ENCODE results near the gene NSD2. TPM values are rescaled to one million over a fixed set of nuclear protein-coding genes. Genes with fewer than 3 reads are reported as not detected.
A peak's percentile ranks its signal among the peaks of the same experiment; 100 is the strongest.

The NSD2 gene
- total RNA-seq, 2 donors from 2014 or later, result 153 to 208 TPM

DNA sequence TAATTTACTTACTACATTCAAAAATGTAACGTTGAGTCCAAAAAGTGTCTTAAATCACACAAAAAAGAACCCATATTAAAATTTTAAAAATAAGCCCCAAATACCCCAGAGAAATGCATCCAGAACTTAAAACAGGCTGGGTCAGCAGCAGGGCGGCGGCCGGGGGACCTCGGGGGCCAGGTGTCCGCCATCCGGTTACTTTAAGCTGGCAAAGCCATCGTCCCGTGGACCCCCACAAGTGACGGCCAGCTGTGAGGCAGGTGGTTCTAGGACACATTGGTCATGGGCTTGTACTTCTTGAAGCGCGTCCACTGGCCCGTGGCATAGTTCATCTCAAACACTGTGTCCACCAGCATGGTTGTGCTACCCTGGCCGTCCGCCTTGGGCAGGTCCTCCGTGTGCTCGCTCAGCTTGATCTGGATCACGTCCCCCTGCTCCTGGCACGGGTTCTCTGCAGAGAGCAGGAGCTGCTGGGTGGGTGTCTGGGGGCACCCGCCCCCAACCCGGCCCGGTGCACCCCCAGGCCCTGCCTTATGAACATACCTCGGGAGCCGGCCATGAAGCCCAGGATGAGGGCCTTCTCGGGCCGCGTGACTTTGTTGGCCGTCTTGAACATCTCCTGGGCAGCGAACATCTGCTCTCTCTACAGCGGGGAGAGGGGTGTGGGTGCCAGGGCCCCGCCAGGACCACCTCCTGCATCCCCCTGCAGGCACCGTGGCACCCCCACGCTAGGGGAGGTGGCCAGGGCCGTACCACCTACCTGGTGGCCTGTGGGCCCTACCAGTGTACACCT, 112.1 kb downstream of the NSD2 start:
- Histone ChIP-seq H3K27me3 (ENCODE audit: control insufficient read depth, insufficient read depth, low read length, poor library complexity, severe bottlenecking) (no peaks in the 10 kb centered on the region), H3K4me1 (ENCODE audit: control insufficient read depth, insufficient read depth, low read length) (no peaks in the 10 kb centered on the region), H3K27ac (ENCODE audit: low read depth, low read length) (no peak overlapping the region), H3K9me3 (ENCODE audit: control insufficient read depth, low read length) (no peaks in the 10 kb centered on the region), H3K4me3 (ENCODE audit: low read length) (no peak overlapping the region), H3K9ac (ENCODE audit: extremely low read depth, low read length, poor library complexity, severe bottlenecking) (no peak overlapping the region), H3K36me3 (ENCODE audit: control insufficient read depth, insufficient read depth, low read length) (peaks cover 56% of the 10 kb centered on the region)
- H3K4me1 Mint-ChIP-seq, result no peaks in the 10 kb centered on the region
- H3K36me3 Mint-ChIP-seq (ENCODE audit: low read depth), result peaks cover 44% of the 10 kb centered on the region
- no peak for DNase-seq
- WGBS, 2 experiments (ENCODE audit: insufficient coverage in 1 of 2, insufficient read length in 1 of 2), result 95 to 99% methylated on average over 29 to 34 of the region's 34 CpGs
- H3K4me3 Mint-ChIP-seq, result no peak overlapping the region
- H3K27me3 Mint-ChIP-seq (ENCODE audit: insufficient read depth), result no peaks in the 10 kb centered on the region
- H3K9me3 Mint-ChIP-seq, result no peaks in the 10 kb centered on the region
- TF ChIP-seq, protein P1, sequence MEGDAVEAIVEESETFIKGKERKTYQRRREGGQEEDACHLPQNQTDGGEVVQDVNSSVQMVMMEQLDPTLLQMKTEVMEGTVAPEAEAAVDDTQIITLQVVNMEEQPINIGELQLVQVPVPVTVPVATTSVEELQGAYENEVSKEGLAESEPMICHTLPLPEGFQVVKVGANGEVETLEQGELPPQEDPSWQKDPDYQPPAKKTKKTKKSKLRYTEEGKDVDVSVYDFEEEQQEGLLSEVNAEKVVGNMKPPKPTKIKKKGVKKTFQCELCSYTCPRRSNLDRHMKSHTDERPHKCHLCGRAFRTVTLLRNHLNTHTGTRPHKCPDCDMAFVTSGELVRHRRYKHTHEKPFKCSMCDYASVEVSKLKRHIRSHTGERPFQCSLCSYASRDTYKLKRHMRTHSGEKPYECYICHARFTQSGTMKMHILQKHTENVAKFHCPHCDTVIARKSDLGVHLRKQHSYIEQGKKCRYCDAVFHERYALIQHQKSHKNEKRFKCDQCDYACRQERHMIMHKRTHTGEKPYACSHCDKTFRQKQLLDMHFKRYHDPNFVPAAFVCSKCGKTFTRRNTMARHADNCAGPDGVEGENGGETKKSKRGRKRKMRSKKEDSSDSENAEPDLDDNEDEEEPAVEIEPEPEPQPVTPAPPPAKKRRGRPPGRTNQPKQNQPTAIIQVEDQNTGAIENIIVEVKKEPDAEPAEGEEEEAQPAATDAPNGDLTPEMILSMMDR (conservative IDR thresholded peaks at IDR 0.05), result no peak
- no peak overlapping the region for H3K27ac Mint-ChIP-seq

DNA sequence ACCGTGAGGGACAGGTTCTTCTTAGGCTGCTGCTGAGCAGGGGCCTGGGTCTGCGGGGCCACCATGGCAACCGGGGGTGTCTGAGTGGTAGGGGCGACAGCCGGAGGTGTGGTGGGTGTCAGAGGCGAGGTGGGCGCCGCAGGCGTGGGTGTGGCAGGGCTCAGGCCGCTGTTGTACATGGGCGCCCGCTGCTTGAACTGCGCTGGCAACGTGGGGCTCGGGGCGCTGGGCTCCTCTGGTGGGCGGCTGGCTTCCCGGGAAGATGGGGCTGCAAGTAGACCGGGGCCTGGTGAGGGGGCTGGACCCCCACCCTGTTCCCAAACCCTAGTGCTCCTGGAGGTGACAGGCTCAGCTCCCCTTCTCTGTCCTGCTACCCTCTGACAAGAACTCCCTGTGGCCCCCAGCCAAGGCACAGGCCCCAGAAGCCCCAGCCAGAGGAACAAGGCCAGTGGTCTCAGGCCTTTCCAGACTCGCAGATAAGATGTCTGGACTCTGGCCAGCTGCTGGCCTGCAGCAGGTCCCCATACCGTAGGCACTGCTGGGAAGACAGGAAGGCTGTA, 112.7 kb downstream of the NSD2 start:
- DNase-seq, result no peak
- Histone ChIP-seq H3K9me3 (ENCODE audit: control insufficient read depth, low read length) (no peaks in the 10 kb centered on the region), H3K27ac (ENCODE audit: low read depth, low read length) (no peak overlapping the region), H3K4me3 (ENCODE audit: low read length) (no peak overlapping the region), H3K27me3 (ENCODE audit: control insufficient read depth, insufficient read depth, low read length, poor library complexity, severe bottlenecking) (no peaks in the 10 kb centered on the region), H3K4me1 (ENCODE audit: control insufficient read depth, insufficient read depth, low read length) (no peaks in the 10 kb centered on the region), H3K9ac (ENCODE audit: extremely low read depth, low read length, poor library complexity, severe bottlenecking) (no peak overlapping the region), H3K36me3 (ENCODE audit: control insufficient read depth, insufficient read depth, low read length) (peaks cover 61% of the 10 kb centered on the region)
- no peaks in the 10 kb centered on the region for H3K9me3 Mint-ChIP-seq
- TF ChIP-seq, protein P1 (conservative IDR thresholded peaks at IDR 0.05), result no peak
- H3K36me3 Mint-ChIP-seq (ENCODE audit: low read depth), result peaks cover 43% of the 10 kb centered on the region
- H3K4me3 Mint-ChIP-seq, result no peak overlapping the region
- no peaks in the 10 kb centered on the region for H3K4me1 Mint-ChIP-seq
- WGBS, 2 experiments (ENCODE audit: insufficient coverage in 1 of 2, insufficient read length in 1 of 2), result 95 to 98% methylated on average over 14 to 21 of the region's 21 CpGs
- no peak overlapping the region for H3K27ac Mint-ChIP-seq
- no peaks in the 10 kb centered on the region for H3K27me3 Mint-ChIP-seq (ENCODE audit: insufficient read depth)

DNA sequence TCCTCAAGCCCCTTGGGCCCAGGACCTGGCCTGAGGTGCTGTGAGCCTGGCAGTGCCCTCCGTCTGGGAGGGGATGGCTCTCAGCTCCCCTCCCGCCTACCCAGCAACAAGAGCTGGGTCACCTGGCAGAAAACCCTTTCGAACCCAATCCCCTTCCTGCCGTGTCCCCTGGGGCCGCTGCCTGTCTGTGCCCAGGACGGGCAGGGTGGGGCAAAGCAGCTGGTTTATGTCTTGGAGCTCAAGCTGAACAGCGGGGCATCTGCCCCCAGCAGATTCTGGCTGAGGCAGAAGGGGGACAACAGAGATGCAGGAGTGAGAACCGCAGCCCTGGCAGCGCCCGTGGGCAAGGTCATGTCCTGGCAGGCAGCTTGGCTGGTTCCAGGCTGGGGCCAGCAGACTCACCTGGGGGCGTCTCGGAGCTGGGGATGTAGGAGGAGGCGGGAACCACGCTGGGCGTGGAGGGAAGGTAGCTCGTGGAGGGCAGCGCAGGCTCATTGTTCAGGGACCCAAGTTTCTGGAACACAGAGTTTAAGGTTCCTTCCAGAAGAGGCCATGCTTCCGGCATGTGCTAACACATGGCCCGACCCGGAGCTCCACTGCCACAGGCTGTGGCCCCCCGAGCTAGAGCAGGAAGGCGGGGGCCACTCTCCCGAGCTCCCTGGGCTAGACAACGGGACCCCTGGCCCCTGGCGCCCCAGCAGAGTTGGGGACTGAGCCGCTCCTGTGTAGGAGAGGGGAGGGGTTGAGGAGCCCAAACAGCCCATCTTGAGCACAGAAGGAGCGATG, 113.4 kb downstream of the NSD2 start:
- Mint-ChIP-seq H3K4me3 (no peak overlapping the region), H3K27me3 (ENCODE audit: insufficient read depth) (no peaks in the 10 kb centered on the region), H3K9me3 (no peaks in the 10 kb centered on the region), H3K27ac (peak overlapping the region; percentile 48), H3K36me3 (ENCODE audit: low read depth) (peaks cover 38% of the 10 kb centered on the region), H3K4me1 (no peaks in the 10 kb centered on the region)
- TF ChIP-seq, protein P1 (conservative IDR thresholded peaks at IDR 0.05), result no peak
- no peak overlapping the region for H3K4me3 ChIP-seq (ENCODE audit: low read length)
- H3K9ac ChIP-seq (ENCODE audit: extremely low read depth, low read length, poor library complexity, severe bottlenecking), result no peak overlapping the region
- no peaks in the 10 kb centered on the region for H3K9me3 ChIP-seq (ENCODE audit: control insufficient read depth, low read length)
- WGBS, 2 experiments (ENCODE audit: insufficient coverage in 1 of 2, insufficient read length in 1 of 2), result 87 to 94% methylated on average over 13 to 27 of the region's 27 CpGs
- no peaks in the 10 kb centered on the region for H3K4me1 ChIP-seq (ENCODE audit: control insufficient read depth, insufficient read depth, low read length)
- H3K27me3 ChIP-seq (ENCODE audit: control insufficient read depth, insufficient read depth, low read length, poor library complexity, severe bottlenecking), result no peaks in the 10 kb centered on the region
- peak overlapping the region; percentile 32 for H3K27ac ChIP-seq (ENCODE audit: low read depth, low read length)
- H3K36me3 ChIP-seq (ENCODE audit: control insufficient read depth, insufficient read depth, low read length), result peaks cover 60% of the 10 kb centered on the region
- no peak for DNase-seq
